Kidney capillary endothelial cell (primary cell): Measurements from ENCODE around the gene KLHL40.

Experiments
- DNase-seq: peaks from one replicate; pipeline ENCODE4 v3.0.0-alpha.2; 2018; ENCODE audit warnings: low spot score

Gene KLHL40

DNA sequence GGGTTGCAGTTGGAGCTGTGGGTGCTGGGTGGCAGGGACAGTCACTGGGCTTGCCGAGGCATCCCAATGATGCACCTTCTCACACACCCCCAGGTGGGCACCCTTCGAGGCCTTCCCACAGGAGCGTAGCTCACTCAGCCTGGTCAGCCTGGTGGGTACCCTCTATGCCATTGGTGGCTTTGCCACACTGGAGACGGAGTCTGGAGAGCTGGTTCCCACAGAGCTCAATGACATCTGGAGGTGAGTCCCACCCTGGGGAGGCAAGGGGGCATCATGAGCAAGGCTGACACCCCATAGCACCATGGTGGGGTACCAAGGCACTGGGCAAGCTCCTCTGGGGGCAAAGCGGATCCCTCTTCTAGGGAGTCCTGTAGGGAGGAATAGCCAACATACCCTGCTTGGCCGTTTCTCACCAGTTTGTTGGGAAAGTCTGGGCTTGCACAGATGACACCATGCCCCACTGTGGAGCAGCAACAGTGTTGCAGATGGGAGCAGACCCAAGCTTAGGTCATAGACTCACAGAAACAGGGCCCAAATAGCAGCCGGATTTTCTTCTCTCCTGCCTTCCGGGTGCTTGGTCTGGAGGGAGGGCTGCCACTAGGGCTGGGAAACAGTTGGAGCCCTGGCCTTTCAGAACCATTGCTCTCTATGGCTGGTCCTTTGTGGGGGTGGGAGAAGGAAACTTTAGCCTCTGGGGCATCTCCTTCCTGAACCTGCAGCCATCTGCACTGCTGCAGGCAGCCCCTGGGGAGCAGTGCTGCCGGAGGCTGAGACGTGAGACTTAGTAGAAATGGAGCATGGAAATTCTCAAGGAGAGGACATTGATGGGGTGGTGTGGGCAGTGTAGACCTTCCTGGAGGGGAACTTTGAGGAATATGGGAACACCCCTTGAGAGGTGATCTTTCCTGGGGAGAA lies 5.7 kb downstream of the KLHL40 start:
- no peak for DNase-seq

DNA sequence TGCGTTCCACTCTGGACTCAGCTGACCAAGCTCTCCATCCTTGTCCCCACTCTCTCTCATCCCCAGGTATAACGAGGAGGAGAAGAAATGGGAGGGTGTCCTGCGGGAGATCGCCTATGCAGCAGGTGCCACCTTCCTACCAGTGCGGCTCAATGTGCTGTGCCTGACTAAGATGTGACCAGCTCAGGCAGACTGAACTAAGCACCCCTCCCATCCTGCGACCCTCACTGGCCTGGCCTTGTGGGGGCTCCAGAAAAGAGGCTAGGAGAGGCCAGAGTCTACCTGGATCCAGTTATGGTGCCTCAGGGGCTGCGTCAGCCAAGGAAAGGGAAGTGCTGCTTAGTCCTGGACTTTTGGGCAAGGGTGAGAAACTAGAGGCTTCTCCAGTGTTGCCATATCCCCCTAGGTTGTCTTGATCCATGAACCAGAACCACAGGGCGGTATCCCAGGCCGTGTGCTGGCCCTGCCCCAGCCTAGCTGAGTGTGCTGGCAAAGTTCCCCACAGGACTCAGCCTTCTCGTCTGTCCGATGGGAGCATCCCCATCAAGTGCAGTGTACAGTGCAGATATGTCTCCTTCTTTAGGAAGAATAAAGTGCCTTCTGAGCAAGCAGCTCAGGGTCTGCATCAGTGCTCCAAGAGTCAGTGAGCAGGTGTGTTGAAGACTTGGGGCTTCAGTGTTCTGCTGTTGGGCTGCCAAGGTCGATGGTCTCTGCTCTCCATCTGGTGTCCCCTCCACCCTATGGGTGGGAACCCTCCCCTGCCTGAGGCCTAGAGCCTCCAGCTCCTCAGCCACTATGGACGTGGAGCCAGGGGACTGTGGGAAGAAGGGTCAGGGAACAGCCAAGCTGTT lies 6.7 kb downstream of the KLHL40 start:
- no peak for DNase-seq

DNA sequence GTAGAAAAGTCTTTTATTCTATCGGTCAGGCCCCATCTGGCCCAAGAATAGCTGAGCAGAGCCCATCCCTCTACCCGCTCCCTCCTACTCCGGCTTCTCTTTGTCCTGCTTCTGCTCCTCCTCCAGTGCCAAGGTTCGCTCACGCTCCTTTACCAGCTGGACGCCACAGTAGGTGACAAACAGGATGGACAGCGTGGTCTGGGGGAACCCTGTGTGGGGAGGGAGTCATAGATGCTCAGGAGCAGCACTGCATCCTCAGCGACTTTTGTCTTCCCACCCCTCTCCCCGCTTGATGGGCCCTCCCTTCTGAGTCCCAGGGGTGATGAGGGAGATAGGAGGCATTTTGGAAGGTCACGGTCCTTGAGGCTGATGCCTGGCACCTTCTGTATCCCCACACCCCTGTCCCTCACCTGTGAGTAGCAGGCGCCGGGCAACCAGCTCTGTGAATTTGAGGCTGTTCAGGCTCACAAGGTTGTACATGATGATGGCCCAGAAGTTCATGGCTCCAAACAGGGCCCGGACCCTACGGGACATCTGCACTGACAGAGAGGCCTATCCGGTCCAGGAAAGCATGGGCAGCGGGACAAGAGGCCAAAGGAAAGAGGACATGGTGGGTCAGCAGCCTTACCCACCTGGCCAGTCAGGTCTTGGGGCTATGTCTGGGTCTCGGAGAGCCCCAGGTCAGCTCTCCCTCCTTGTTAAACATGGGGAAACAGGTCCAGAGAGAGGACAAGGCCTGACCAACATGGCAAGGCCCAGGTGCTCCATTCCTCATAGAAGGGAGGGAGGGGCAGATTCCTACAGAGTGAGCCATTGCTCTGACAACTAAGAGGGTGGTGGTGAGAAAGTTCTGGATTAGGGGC lies 7.6 kb downstream of the KLHL40 start:
- no peak for DNase-seq

DNA sequence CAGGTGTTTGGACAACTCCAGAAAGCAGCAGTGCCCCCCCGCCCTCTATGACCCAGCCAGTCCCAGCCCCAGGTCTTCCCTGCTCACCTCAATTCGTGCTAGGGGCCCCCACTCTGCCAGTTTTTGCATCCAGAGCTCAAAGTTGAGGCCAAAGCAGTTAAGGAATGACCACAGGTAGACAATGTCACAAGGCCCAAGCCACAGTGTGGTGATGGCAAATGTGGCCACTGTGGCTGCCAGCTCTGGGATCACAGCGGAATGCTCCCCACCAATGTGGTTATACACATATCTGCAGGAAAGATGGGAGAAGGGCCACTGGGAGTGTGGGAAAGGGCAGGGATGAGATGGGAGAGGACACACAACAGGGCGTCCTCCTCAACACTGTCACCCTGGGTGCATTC lies 8.2 kb downstream of the KLHL40 start:
- DNase-seq: no peak

DNA sequence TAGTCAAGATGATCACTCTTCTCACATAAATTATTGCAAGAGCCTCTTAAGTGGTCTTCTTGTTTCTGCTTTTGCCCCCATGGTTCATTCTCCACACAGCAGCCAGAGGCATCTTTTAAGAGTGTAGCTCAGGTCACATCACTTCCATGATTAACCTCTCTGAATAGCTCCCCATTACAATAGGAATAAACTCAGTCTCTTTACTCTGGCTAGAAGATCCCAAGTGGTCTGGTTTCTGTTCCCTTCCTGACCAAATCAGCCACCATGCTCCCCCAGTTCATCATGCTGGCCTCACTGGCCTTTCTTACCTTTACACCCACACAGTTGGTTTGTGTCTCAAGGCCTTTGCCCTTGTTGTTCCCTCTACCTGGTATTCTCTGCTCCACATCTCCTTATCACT lies 9.0 kb downstream of the KLHL40 start:
- DNase-seq: no peak

DNA sequence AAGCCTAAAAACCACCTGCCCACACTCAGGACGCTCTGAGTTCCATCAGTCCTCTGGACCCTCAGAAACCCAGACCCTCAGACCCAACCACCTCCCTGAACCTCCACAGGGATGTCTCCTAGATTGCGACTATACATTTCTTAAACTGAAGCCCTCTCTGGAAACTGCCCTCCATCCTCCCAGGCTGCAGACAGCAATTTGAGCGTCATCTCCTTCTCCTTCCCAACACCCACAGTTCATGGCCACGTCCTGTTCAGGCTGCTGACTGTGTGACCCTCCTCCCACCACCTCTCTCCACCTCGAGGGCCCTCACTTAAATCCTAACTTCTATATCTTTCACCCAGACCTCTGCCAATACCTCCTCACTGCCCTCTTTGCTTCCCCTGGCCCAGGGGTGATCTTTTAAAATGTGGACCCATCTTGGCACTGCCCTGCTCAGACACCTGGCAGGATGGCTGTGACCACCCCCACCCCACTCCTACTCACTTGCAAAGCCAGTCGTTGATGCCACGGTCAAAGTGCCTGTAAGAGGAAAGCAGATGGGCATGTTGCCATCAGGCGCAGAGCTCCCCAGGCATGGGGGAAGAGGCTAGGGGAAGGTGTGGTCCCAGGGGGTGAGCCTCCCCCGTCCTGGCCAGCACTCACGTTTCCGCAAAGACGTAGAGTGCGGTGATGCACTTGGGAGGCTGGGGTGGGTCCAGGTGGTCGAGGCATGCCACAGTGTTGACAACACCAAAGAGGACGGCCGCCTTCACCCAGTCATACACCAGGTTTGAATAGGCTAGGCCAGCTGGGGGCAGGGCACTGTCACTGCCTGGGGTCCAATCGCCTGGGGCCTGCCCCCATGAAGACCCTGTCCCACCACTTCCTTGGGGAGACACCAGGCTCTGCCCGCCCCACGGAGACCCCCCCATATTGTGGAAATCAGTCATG lies 11.3 kb downstream of the KLHL40 start:
- no peak for DNase-seq

DNA sequence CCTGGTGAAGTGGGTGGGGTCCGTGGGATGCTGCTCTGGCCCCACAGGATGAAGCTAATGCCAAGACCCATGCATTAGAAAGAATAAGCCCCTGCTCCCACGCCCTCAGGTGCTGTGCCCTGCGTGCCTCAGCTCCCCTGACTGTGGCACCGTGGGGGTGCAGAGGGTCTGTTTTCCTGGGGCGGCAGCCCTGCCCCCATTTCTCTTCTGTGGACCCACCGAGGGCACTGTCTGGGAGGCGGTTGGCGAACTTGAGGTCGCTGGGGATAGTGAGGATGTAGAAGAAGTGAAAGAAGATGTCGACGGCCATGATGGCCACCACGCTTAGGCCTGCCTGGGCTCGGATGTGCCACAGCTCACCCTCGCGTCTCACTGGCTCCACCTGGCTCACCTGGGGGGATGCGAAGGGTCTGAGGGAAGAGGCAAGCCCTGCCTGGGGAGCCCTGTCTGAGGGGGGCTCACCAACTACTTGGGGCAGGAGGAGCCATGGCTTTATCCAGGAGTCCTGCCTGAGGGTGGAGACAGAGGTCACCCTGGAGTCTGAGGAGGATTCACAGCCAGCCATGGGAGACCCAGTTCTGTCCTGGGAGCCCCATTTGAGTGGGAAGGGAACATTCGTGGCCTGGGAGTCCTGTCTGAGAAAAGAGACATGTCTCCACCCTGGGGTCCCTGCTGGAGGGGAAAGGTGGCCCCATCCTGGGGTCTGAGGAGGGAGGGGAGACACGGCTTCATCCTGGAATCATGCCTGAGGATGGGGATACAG lies 12.1 kb downstream of the KLHL40 start:
- no peak for DNase-seq

DNA sequence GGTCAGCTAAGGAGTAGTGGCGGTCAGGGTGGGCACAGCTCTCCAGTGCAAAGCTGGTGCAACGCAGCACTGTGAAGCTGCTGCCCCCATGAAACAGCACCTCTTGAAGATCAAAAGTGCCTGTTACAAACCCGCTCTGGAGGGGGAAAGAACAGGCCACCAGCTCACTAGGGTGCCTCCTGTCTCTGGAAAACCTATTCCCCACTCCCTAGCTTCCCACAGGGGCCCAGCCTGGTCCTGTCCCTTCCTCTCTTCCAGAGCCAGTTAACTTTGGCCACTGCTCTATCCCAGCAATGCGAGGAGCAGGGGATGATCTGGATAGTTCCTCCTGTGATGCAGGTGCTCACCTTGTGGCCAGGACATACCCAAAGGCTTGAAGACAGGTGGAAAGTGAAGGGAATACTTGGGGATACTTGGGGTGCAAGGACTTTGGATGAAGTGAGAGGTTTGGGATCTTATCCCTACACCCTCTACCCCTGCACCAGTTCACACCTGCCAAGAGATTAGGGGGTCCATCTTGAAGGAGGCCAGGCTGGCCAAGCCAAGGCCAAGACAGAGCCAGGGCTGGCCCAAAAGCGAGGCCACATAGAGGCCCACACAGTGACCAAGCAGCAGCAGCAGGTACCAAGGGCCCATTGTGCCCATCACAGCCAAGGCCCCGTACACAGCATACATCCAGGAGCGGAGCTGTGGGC lies 13.0 kb downstream of the KLHL40 start:
- no peak for DNase-seq

DNA sequence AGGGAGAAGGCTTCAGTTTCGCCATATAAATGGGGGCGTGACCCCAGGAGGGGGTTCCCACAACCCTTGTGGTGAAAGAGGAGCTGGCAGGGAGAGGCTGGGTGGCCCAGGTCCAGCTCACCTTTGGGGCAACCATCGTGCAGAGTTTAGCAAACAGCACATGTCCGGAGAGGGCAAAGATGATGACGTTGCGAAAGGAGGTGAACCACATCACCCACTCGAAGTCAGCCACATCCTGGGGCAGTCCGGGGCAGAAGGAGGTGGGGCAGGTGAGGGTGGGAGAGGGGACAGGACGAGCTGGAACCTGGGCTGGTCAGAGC lies 13.5 kb downstream of the KLHL40 start:
- DNase-seq: no peak

DNA sequence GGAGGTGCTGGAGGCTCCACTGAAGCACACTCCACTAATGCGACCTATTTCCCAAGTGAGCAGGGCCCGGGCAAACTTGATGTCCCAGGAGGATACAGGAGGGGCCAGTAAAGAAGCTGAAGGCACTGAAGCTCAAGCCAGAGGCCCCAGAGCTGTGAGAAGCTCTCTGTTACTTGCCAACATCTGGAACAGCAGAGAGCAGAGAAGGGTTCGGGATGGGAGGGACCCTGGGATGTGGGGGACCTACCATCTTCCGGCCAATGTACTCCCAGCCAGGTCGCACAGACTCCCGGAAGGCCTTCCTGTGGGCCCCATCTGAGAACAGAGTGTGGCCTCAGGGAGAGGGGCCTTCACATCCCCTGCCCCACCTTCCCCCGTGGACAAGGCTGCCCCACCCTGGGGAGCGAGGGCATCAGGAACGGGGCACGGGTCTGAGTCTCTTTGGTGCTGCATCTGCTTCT lies 14.2 kb downstream of the KLHL40 start:
- no peak for DNase-seq

DNA sequence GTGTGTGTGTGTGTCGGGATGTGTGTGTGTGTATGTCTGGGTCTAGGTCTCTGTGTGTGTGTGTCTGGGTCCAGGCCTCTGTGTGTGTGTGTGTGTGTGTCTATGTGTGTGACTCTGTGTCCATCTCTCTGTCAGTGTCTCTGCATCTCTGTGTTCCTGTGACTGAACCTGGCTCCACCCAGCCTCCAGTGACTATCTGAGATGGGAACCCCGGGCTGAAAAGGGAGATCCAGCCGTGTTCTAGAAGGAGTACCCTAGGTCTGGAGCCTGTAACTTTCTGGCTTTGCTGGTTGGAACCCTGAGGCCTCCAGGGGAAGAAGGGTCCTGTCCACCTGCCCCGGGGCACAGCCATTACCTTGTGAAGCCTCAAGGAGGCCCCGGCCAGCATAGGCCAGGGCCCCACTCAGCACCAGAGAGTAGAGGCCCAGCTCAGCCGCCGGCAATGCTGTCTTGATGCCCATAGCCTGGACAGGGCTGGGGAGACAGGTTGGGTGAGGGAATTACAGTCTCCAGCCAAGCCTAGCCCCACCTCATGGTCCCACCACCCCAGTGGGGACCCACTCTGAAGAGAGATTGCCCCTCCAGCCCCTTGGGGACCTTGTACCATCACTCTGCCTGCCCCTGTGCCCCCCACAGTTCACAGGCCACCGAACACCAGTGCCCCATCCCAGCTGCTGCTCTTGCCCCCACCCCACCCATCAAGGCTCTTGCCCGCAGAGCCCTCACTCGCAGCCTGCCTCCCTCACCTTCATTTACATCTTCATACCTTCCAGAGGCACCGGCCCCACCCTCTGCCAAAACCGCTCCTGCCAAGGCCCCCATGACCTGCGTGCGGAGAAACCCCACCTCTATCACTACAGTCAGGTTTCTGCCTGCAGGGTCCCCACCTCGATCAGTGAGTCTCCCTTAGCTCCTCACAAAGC lies 15.3 kb downstream of the KLHL40 start:
- DNase-seq: no peak

DNA sequence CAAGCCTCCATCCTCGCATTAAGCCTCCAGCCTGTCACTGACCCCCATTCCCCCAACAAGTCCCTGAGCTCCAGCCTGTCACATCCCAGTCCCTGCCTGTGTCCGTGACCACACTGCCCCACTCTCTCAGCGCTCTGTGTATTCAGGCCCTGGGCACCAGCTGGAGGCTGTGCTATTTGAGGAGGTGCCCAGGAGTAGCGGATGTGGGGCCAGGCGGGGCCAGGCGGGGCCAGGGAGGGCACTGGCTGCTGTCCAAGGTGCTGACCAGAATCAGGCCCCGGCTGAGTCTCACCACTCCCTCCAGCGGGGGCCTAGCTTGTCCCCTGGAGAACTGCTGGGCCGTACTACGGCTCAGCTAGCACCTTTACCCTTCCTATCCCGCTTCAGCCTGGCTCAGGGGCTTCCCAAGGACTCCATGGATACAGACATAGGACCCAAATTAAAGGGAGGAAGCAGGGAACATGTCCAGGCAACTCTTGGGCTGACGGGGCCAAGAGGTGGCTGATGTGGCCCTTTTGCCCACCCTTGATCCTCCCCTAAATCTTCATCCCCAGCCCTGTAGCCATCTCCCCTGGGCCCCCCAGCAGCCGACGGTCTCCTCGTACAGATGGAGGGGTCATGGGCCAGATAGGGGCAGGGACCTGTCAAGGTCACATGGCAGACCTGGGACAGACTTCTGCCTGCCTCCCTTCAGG lies 16.2 kb downstream of the KLHL40 start:
- peak; percentile 37 for DNase-seq

DNA sequence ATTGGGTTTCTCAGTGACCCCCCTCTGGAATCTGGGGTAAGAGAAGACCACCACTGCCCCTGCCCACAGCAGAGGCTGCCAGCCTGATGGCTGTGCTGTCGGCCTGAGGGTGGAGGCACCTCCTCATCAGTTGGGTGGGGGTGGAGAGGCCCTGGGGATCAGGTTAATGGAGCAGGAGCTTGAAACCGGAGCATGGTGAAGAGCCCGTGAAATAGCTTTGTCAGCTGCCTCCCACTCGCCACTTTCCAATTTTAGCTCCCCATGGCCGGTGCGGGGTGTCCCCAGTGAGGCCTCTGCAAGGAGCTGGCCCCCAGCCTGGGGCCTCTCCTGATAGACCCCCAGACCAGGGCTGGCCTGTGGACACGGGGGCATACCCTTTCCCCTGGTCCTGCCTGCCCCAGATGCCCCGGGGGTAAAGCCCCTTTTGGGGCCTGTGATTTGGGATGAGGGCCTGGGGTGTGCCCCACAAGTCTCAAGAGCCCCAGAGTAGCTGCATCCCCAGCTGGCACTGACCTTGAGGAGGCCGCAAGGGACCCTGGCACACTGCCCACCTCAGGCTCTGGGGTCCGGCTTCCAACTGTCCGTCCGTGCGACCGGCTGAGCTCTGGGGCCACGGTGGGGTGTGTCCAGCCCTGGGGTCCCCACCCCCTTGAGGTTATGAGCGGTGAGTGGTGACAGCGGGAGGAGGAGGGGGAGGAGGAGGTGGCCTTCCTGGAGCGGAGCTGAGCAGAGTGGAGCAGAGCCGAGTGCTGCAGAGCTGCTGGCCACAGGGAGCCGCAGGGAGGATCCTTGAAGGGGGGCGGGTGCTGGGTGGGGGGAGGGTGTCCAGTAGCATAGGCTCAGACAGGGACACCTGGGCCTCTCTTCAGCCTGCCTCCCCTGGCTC lies 17.0 kb downstream of the KLHL40 start, which contains the start of gene HHATL:
TSS of gene HHATL (minus strand) at position 733 of the 886 bp plus-strand sequence. CDS start 1,972 bp downstream, outside the sequence.
- DNase-seq: no peak

DNA sequence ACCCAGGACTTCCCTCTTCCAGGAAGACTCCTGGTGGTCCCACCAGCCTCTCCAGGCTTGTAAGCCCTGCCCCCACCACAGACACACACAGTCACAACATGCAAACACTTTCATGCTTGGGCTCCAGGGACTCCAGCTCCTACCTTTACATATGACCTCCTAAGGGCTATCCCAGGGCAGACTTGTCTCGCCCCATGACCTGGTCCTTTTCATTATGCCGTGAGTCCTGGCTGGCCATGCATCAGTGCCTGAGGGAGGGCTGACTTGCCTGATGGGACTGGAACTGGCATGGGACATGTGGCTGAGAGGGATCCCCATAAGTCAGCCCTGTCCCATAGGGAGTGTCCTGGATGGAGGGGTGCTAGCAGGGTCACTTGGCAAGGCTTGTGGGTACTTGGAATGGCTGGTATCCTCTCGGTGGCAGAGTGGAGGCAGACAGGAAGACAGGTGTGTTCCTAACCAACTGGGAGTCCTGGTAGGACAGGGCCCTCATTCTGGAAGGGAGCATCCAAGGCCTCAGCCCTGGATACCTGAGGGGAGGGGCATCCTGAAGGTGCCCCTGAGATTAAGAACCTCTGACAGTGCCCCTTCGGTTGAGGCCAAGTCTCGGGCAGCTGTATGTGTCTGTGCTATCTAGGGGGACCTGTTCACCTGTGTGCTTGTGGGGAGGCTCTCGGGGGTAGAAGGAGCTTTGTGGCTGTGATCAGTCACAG lies 17.8 kb downstream of the KLHL40 start:
- DNase-seq: no peak

DNA sequence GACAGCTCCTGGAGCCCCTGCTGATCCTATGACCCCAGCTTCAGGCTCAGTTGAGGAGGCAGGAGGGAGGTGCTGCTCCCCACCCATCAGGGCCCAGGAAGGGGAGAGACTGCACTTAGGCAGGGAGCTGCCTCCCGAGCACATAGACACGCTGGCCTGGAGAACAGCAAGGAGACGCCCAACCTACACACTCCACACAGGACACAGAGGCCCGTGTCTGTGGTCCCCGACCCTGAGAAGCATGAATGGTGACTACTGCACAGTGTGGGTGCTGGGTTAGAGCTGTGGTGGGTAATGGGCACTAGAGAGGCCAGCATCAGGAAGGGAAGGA lies 18.3 kb downstream of the KLHL40 start:
- no peak for DNase-seq

DNA sequence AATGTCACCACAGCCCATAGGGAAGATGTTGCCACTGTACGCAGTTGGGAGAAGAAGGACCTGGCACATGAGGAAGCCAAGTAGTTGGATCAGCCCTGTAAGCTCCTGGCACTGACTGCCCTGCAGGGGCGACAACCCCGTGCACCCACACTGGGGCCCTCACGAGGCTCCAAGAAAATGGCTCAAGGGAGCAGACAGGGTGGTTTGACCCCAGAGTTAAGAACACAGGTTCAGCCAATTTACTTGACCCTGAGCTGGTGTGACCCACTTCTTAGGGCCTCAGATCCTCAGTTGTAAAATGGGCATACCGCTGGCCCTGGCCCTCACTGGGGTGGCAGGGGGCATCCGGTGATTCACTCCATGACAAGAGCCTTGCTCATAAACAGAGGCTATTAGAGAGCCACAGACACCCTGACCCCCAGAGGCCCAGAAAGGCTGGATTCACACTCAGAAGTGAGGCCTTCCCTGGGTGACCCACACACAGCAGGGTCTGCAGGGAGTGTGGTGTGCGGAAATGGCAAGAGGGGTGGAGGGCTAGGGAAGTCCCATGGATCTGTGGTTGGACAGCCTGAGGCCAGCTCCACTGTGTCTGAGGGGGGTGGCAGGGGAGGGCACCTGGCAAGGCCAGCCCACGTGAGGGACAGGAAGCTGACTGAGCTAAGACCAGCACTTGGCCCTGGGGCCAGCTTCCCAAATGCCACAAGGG lies 19.0 kb downstream of the KLHL40 start:
- DNase-seq: no peak
